CD4-positive, alpha-beta T cell treated with Interleukin-2 at 100 ng/mL for 4 hours (primary cell): ENCODE data around the gene TNFAIP8.

Source experiments
- DNase-seq: peaks from one replicate; pipeline ENCODE4 v3.0.0-alpha.2; 2020; ENCODE audit warnings: low spot score

Gene TNFAIP8

DNA sequence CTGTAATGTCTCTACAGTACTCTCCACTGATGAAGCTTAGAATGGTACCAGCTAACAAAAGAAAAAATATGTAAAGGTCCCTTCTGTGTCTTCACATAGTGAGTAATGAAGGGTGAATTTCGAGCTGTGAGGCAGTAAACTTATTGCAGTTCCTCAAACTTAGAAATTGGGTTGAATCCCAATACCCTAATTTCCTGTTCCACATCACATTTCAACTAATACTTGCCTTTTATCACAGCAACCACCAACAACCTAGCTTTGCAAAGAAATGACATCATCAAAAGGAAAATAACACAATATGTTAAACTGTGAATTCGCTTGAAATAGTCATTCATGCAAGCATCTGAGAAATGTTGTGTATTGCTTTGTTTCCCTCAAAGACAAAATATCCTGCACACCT, 9.4 kb upstream of the TNFAIP8 start:
- no peak for DNase-seq

DNA sequence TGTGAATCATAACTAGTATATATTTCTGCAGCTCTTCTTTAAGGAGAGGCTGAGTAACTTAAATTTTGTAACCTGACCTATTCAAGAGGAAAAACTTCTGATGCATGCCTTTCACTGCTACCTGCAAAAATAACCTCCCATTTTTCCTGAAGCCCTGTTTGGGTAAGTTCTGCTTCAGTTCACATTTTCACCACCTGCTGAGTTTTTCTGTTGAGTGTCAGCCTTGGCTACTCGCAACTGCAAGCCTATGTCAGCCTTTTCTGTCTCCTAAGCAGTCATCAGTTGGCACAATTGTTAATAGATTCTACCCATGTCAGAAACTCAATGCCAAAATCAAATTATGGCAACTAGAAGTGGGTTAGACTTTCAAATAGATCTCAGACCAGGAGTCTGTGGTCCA, 8.2 kb upstream of the TNFAIP8 start:
- no peak for DNase-seq

DNA sequence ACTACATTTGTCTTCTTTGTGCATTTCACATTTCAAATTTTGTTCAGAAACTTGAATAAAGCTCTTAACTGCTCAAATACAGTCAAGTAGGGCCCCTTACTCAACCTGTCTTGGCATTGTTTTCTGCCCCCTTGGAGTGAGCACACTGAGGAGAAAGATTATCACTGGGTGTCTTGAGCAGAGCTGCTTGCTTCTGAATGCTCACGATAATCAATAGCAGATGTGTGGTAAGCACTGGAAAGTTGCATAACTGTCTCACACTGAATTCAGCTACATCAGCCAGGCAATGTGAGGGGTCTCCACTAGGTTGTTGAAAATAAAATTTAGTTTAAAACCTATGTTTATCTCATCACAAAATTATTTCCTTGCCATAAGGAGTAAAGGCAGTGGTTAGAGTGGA, 7.8 kb upstream of the TNFAIP8 start:
- DNase-seq, result no peak

DNA sequence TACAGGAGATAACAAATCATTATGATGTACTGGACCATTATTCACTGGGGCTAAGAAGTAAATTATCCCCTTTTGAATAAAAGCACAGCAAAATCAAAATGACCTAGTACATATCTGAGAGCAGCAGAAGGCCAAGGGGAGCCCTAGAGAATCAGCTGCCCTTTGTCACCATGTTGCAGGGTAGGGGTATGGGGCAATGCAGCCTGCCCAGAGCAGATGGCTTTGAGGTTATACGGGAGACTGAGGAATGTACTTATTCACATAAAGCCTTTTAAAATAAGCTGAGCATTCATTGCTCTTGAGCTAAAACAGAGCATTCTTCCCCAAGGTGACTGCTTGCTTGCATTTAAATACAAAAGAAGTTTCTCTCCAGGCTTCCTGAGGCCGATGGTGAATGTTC, 2.6 kb upstream of the TNFAIP8 start:
- DNase-seq, result no peak

DNA sequence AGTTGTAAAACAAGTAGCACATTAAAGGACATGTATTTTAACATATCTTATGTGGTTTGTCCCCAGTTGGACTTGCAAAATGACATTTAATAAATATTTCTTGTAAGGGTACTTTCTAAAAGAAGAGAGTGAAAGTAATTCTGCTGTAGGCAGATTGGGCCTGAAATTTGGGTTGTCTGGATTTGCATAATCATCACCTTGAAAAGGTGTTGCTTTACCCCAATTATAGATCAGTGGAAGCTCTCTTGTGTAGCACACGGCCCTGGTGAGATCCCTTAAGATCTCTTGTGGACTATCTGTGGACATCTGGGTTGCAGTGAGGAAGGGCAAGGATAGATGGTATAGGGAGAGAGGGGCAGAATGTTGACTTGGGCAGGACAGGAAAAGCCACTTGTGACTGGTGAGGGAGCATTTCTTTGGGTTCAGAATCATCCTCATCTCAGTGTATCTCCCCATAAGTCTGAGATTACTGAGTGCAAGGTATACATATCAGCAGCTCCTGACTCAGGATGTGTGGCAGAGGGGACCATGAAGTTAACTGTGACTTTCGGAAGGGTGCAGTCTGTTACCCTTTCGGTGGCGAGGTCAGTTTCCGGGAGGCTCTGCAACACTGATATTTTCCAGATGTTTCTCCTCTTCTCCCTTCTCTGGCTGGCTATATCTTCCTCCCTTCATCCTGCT, 2.0 kb upstream of the TNFAIP8 start:
- no peak for DNase-seq

DNA sequence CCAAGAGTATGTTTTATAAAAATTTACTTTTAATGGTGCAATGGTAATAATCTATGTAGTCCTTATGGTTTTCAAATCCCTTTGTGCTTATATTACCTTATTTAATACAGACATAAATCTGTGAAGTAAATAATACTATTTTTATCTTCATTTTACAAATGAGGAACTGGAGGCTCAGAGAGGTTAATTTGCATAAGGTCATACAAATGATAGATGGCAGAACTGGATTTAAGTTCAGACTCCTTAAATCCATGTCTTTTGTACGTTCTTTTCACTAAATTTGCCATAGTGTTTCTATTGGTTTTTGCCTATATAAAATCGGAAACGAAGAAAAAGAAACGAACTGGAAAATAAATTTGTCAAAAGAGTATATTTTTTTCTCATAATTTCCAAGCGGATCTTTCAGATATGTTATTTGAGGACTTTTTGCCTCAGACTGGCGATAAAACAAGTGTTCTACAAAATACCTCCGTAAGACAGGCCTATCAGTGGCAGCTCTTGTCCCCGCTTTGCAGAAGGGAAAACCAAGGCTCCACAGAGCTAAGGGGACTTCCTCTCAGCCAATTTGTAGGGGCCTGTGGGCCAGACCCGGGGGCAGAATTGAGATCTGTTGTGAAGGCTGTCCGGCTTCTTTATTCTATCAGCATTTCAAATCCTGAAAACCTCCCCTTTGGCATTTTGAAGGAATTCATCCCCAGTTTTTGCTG, 1.1 kb upstream of the TNFAIP8 start:
- DNase-seq, result no peak

DNA sequence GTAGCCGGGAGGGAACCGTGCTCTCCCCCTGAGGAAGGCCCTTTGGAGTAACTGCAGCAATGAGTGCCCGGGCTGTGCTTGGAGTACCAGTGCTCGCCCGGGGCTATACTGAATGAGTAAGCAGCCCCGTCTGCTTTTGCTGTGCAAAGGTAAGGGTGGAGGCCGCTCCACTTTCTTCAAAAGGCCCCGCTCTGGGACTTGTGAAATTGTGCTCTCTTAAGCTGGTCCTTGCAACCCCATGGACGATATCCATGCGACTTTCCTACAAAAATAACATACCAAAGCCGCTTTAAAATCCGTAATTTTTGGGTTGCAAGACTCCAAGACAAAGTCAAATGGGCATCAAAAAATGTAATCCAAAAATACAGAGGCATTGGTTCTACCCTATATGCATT, 578 bp upstream of the TNFAIP8 start:
- peak; percentile 56 for DNase-seq

DNA sequence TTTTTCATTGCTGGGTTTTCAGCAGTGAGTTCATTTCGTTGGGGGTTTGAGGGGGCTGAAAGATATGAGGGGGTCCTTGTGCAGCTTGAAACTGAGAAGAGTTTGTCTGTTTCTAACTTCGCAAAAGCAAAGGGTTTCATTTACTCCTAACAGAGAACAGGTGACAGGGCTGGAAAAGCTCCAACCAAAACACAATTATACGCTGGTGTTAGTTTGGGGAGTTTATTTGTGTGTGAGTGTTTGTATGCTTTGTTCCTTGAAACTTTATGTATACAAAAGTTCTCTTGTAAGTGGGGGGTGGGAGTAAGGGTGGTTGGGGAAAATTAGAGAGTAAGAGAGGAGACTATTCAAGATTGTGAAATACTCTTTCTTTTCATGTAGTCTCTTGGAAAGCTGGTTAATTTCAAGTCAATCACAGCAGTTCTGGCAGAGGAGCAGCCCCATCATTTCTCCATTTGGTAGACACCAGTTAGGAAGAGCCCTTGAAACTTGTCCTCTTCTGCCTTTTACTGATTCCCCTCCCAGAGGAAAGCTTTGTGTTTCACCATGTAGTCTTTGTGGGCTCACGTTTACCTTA, 881 bp downstream of the TNFAIP8 start:
- no peak for DNase-seq

DNA sequence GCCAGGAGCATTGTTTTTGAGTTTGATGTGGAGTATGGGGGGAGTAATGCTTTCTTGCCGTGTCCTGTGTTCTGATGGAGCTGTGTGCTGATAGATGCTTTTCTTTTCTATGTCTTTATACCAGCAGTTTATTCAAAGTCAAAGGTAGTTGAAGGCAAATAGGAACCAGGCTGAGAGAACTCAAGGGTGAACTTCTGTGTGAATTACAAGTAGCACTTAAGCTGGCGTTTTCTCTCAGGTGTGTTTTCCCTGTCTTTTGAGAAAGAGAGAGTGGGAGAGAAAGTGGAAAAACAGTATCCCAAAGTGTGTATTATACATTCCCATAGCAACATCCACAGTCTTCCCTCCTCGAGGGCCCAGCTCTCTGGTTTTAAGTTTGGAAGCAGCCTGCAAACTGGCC, 1.5 kb downstream of the TNFAIP8 start:
- DNase-seq, result no peak

DNA sequence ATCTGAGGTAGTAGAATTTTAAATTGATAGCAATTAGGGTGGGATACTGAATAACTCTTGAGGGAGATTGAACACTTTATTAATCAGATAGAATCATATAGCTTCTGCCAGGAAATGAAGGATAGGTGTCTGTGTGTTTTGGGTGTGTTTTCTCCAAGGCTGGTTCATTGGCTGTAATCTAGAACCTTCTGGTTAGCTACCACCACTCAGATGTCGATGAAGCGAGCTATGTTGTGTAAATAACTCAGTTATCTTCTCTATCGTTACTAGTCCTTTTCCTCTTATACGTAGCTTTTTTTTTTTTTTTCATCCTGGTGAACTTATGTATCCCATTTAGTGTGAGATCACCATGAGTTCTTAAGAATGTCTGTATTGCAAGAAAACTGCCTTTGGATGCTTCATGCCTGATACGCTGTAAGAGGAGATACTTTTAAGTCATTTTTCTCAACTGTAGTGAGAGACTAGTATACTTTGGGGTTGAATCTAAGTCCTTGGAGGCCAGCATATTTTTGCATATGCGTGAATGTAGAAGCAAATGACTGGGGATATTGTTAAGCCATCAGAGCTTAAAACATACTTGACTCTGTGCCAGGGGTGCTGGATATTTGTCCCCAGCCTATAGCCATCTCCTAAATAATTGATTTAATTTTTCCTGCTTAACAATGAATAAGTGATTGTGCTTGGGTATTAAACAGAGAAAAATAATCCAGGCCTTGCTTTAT, 2.1 kb downstream of the TNFAIP8 start:
- no peak for DNase-seq

DNA sequence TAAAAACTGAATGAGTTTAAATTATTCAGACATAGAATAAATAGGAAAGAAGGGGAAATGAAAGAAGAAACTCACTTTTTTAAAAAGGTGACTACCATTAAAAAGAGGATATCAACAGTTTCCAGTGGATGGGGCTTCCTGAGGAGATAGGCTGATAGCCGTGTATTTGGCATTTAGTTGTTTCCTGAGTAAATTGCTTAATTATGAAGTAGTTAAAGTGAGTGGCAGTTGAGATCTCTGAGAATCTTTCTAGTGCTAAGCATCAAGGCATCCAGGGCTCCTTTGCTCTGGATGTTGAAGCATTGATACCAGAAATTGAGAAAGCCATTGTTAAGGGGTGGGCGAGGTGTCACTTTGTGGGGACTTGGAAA, 2.7 kb downstream of the TNFAIP8 start:
- no peak for DNase-seq

DNA sequence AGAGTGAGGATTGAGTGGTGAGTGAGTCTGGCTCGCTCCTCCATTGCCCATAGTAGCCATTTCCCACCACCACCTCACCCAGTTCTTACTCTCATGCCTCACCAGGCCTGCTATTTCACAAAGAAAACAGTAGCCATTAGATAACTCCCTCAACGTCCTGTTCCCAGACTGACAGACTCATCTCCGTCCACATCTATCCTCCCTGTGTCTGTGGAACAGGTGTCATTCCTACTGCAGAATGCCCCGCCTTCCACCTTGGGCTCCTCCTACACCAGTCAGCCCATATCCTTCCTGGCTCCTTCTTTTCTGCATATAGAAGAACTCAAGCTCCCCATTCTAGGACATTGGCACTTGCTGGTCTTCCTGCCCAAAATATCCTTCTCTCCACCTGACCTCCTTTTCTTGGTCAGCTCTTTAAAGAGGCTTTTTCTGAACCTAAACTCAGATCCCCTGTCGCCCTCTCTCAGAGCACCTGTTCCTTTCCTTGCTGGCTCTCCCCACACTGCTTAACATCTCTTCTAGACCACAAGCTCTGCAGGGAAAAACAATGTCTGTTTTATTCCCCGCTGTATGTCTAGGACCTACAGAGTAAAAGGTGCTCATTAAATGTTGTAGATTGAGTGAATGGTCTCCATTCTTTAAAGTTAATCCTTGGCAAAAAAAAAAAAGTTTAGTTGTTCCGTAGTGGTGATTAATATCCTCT, 3.2 kb downstream of the TNFAIP8 start:
- DNase-seq, result no peak

DNA sequence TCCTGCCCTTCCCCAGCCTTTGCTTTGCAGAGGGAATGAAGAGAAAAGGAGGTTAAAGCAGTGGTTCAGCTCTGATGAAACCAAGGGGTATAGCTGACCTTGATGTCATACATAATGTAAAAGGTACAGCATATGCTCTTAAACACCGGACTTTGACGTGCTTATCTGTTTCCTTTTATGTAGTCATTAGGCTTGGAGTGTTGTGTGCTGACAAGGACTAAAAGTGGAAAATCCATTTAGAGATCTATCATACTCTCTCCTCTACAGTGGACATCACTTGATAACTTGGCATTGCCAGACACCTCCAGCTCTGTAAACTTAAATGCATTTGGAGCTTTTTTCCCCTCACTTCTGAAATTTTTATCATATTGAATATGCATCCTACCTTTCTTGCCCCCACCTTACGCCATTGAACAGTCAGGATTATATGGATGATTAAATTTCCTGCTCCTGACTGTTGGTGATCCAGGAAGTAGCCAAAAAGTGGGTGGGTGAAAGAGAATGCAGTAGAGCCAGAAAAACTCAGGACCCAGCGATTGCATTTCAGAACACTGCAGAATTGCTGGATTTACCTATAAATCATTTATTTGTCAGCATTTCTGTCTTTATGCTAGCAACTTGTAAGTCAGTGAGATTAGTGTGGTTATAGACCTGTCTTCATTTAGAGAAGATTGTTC, 4.1 kb downstream of the TNFAIP8 start:
- no peak for DNase-seq

DNA sequence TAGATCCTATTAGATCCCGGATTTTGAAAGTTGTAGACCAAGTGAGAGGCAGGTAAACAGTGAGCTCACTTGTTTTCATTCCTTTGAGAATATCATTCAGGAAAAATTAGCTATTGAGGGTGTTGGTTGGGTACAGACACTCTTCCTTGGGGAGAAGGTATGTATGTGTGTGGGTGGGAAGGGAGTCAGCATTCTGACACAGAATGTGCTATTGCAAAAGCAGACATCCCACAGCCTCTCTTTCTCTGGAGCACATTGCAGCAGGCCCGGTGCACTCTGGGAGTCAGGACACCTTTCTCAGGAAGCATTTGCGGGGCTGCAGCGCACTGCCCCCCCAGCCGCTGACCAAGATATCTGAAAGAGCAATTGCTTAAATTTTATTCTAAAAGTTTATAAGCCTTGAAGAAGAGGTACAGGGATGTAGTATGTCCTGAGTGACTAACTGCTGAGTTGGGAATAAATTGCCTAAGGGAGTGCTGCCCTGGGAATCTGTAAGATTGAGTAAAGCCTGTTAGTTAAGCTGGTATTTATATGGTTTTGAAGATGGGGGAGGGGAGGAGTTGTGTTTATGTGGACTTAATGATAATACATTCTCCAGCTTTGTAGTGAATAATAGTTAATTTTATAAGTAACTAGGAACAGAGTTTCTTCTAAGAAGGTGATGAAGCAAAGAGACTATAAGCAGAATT, 5.2 kb downstream of the TNFAIP8 start:
- DNase-seq, result no peak

DNA sequence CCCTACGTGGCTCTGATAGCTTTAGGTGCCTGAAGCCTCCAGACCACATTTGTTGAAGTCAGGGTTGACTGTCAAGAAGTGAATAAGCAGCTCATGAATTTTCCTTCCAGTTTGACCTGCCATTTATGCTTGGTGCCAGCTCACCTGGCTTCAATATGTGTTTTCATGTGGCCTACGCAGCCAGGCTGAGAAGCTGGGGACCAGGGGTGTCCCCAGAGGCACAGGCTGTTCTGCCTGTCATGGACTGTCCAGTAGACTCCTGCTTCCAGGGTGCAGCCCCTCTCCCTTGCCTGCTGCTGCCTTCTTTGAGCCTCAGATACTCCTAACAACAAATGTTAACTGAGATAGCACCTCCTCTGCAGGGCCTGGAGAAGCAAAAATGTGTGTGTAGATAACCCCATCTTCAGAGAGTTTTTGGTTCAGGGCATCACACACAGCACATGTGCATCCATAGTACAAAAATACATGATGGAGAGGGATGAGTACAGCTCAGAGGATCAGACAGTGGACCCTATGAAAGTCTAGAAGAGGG, 5.8 kb downstream of the TNFAIP8 start:
- no peak for DNase-seq

DNA sequence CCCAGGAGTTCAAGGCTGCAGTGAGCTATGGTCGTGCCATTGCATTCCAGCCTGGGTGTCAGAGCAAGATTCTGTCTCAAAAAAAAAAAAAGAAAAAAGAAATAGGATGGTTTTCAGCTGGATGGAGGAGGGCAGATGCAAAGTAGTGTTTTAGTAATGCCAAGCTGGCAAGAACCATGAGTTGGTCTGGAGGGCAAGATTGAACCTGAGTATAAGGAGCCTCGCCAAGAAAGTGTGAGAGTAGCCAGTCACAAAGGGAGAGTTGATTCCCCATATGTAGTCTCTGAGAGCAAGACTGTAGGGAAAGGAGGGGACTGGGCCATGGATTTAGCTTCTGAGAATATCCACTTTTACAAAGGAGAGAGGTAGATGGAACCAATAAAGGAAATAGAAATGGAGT, 6.9 kb downstream of the TNFAIP8 start:
- no peak for DNase-seq

DNA sequence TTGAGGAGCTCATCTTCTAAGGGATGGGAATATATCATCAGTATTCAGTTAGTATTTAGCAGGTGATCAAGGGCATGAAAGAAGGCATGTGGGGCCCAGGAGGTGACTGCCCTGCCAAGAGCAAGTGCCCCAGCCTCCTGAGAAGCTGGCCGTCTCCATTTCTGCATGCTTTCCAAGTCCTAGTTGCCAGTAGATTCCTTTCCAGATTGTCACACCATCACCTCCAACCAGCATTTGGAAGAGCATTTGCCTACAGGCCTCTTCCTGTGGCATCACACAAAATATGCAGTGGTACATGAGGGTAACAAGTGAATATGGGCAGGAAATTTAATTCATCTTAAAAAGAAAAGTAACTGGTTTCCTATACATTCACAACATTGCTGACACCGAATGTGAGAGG, 7.5 kb downstream of the TNFAIP8 start:
- DNase-seq, result no peak

DNA sequence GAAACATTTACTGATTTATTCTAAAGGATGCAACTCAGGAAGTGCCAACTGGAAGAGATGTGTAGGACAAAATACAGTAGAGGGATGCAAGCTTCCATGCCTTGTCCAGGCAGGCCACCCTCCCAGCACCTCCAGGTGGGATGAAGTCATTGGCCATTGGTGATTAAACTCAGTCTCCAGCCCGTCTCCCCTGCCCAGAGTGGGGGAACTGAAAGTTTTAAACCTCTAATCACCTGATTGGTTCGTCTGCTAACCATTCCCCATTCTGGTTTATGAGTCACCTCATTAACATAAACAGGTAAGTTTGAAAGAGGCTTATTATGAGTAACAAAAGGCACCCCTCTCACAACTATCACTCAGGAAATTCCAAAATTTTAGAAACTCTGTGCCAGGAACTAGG, 8.1 kb downstream of the TNFAIP8 start:
- no peak for DNase-seq

DNA sequence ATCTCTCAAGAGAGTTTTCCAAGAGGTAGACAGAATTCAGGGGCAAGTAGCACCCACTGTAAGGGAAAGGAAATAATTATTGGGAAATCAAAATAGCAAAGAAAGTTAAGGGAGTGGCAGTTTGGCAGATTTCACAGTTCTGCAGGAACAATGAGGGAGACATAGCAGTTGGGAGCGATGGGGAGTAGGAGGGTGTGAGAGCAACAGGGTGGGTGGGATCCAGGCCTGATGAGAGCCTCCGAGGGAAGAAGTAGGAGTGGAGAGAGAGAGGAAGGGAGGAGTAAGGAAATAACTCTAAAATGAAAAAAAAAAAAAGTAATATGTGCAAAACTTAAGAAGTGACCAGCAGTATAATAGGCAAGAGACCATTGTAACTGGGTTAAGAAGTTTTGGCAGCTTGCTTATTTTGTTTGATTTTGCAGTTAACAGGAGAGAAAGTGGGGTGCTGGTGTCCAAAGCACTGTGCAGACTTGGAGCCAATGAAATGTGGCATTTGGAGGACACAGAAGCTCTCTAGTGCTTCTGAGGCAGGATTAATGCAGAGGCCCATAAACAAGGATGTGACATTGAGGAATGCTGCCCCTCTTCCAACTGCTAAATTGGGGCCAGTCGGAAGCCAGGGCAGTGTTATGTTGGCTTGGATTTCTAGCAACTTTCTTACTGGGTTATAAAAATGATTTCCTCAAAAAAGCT, 10.2 kb downstream of the TNFAIP8 start:
- DNase-seq, result no peak

DNA sequence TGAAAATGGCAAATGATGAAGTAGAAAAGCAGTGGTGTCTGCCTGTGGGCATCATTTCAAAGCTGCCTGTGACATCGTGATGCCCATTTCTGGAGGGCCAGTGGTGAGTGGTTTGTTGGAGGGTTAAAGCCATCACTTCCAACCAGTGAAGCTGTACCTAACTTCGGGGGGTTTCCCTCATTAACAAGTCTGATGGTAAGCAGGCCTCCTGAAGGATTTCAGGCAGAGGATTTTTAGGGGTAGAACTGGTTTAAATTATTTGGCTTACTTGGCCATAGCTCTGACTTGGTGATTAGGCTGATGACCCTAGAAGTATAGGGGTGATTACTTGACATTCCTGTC, 10.7 kb downstream of the TNFAIP8 start:
- DNase-seq, result no peak
